Thyroid gland (tissue), 4 donors: Measurements from ENCODE around the gene F3. TPM values are rescaled to one million over a fixed set of nuclear protein-coding genes. Genes with fewer than 3 reads are reported as not detected.
A peak's percentile ranks its signal among the peaks of the same experiment; 100 is the strongest.

ENCODE experiments used
- DNase-seq, 2 donors: peaks; one replicate each; pipeline ENCODE4 v3.0.0-alpha.2; 2019
- H3K27ac ChIP-seq, 3 donors: fragments of 200-600 bp; sonication (generic); 1 replicate in 2 of 3; 2 replicates in 1 of 3; pipeline ENCODE4 v1.5.1; 2016 to 2019; ENCODE audit warnings: mild to moderate bottlenecking in 1 of 3, moderate library complexity in 1 of 3
- H3K27me3 ChIP-seq: fragments of 200-600 bp; sonication (generic); one replicate; pipeline ENCODE4 v1.5.1; 2019
- H3K36me3 ChIP-seq, 2 donors: fragments of 200-600 bp; sonication (generic); one replicate each; pipeline ENCODE4 v1.5.1; 2016 to 2019
- H3K4me1 ChIP-seq, 2 donors: fragments of 200-600 bp; sonication (generic); one replicate each; pipeline ENCODE4 v1.5.1; 2017 to 2019
- H3K4me3 ChIP-seq, 3 donors: fragments of 200-600 bp; sonication (generic); replicated peaks in 1 of 3; 1 replicate in 2 of 3; 2 replicates in 1 of 3; pipeline ENCODE4 v1.5.1; 2016; ENCODE audit warnings: mild to moderate bottlenecking in 1 of 3
- H3K9me3 ChIP-seq: fragments of 200-600 bp; sonication (generic); one replicate; pipeline ENCODE4 v1.5.1; 2017
- POLR2A ChIP-seq, 2 donors: fragments of 450-650 bp; IDR thresholded peaks; one replicate each; pipeline ENCODE4 v1.6.1; 2017; ENCODE audit warnings: antibody characterized with exemption in 2 of 2, mild to moderate bottlenecking in 2 of 2, moderate library complexity in 1 of 2
- WGBS, 2 donors: methylation state at CpG; one replicate each; pipeline ENCODE4 v1.1.5; 2017; 5-methylcytosine and 5-hydroxymethylcytosine counted together
- intact Hi-C: fragments of 100-400 bp; cut with DNase I; formaldehyde crosslinking; loops from one replicate; pipeline ENCODE4 v1.15.1; 2023
- total RNA-seq, 4 donors: library from RNA; depleted of rRNA; stranded (reverse); fragments of >200 nt; gene quantifications; one replicate each; pipeline ENCODE4 v1.2.3, GENCODE V29; 2016
- TF ChIP-seq, protein P1 (sequence below), 6 experiments: fragments of 200-600 bp in 3 of 6; fragments of 450-650 bp in 3 of 6; sonication (generic) in 3 of 6; IDR thresholded peaks; one replicate each; pipeline ENCODE4 v1.5.1; 2016 to 2019; ENCODE audit warnings: antibody characterized with exemption in 6 of 6, mild to moderate bottlenecking in 2 of 6, inconsistent platforms in 1 of 6, moderate library complexity in 1 of 6

The F3 gene
- total RNA-seq, 4 donors from 2014 or later = 59.4 to 132 (median 99.0) TPM

GRCh38 chr1:94550800-94551241 is 9.3 kb upstream of the F3 start:
- H3K36me3 ChIP-seq = no peaks in the 10 kb centered on the region
- peaks cover 36 to 50% of the 10 kb centered on the region in 2 donors for H3K4me1 ChIP-seq
- peak; percentile 55 to 68 for DNase-seq
- 33 to 43% methylated on average over 5 of the region's 5 CpGs for WGBS, 2 donors
- intact Hi-C loops = no loop called here
- H3K9me3 ChIP-seq = no peaks in the 10 kb centered on the region
- H3K4me3 ChIP-seq = no peak overlapping the region
- H3K27ac ChIP-seq = peak overlapping the region; percentile 77 to 93 (median 85)
- TF ChIP-seq POLR2A (IDR thresholded peaks at IDR 0.05) = peak in 1 of 2 donors; percentile 81
- TF ChIP-seq, protein P1, sequence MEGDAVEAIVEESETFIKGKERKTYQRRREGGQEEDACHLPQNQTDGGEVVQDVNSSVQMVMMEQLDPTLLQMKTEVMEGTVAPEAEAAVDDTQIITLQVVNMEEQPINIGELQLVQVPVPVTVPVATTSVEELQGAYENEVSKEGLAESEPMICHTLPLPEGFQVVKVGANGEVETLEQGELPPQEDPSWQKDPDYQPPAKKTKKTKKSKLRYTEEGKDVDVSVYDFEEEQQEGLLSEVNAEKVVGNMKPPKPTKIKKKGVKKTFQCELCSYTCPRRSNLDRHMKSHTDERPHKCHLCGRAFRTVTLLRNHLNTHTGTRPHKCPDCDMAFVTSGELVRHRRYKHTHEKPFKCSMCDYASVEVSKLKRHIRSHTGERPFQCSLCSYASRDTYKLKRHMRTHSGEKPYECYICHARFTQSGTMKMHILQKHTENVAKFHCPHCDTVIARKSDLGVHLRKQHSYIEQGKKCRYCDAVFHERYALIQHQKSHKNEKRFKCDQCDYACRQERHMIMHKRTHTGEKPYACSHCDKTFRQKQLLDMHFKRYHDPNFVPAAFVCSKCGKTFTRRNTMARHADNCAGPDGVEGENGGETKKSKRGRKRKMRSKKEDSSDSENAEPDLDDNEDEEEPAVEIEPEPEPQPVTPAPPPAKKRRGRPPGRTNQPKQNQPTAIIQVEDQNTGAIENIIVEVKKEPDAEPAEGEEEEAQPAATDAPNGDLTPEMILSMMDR (IDR thresholded peaks at IDR 0.05) = no peak
- no peaks in the 10 kb centered on the region for H3K27me3 ChIP-seq

GRCh38 chr1:94550396-94550795 is 8.8 kb upstream of the F3 start:
- no peak for DNase-seq
- H3K36me3 ChIP-seq = no peaks in the 10 kb centered on the region
- no peak overlapping the region for H3K4me3 ChIP-seq
- H3K27ac ChIP-seq = peak overlapping the region; percentile 77 to 93 (median 85)
- intact Hi-C loops = no loop called here
- 71 to 73% methylated on average over 6 of the region's 6 CpGs for WGBS, 2 donors
- no peaks in the 10 kb centered on the region for H3K9me3 ChIP-seq
- peaks cover 36 to 50% of the 10 kb centered on the region in 2 donors for H3K4me1 ChIP-seq
- TF ChIP-seq POLR2A (IDR thresholded peaks at IDR 0.05) = no peak
- TF ChIP-seq, protein P1 (IDR thresholded peaks at IDR 0.05) = peak in 1 of 6 experiments; percentile 2
- H3K27me3 ChIP-seq = no peaks in the 10 kb centered on the region

- TF ChIP-seq, protein P1 (IDR thresholded peaks at IDR 0.05) = no peak
- no peak for TF ChIP-seq POLR2A (IDR thresholded peaks at IDR 0.05)
- Histone ChIP-seq H3K4me1 (peaks cover 36 to 50% of the 10 kb centered on the region in 2 donors), H3K36me3 (no peaks in the 10 kb centered on the region), H3K9me3 (no peaks in the 10 kb centered on the region), H3K27ac (peak overlapping the region; percentile 77 to 93 (median 85)), H3K4me3 (no peak overlapping the region), H3K27me3 (no peaks in the 10 kb centered on the region)
- intact Hi-C loops = no loop called here
- no peak for DNase-seq
- WGBS, 2 donors = 81 to 86% methylated on average over 5 of the region's 5 CpGs
These were observed 8.1 kb upstream of the F3 start for GRCh38 chr1:94549706-94550105.

DNA sequence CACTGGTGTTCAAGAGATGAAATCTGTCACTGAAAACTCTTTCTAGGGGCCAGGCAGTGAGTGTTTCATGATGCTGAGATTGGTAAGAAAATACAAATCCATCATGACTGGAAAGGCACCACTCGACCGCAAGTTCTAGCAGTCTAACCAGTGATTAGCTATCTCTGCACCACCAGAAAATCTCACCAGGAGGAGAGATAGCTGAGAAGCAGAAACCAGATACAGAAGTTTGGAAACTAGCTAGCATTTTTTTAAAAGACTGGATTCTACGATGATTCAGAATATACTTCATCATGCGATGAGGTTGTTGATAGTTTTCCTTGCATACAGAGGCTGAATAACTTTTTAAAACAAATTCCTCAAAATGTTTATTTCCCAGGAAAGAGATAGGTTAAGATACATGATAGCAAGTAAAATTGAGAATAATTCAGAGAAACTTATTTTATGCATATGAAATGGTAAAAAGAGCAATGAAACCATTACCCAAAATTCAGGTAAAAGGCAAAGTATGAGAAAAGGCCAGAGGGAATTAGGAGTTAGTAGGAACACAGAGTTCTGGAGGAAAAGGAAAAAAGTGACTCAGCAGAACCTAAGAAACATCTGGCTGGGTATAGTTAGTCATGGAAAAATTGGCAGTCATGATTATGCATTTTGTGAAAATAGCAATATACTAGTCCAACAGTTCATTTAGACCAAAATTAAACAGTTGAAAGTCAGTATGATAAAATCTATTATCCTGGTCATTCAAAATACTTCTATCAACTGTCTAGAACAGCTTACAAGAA is 3.3 kb upstream of the F3 start:
- Histone ChIP-seq H3K4me3 (no peak overlapping the region), H3K9me3 (no peaks in the 10 kb centered on the region), H3K4me1 (peaks cover 5 to 9% of the 10 kb centered on the region in 2 donors), H3K36me3 (no peaks in the 10 kb centered on the region), H3K27ac (peak overlapping the region; percentile 18 to 42 (median 41)), H3K27me3 (no peaks in the 10 kb centered on the region)
- TF ChIP-seq, protein P1 (IDR thresholded peaks at IDR 0.05) = no peak
- no peak for TF ChIP-seq POLR2A (IDR thresholded peaks at IDR 0.05)
- DNase-seq = no peak
- WGBS, 2 donors = 87 to 92% methylated on average over 4 of the region's 4 CpGs
- intact Hi-C loops = no loop called here
